Cardiac muscle cell (in vitro differentiated cells and primary cell): ENCODE measurements around the gene EIF3K. TPM values are rescaled to one million over a fixed set of nuclear protein-coding genes. Genes with fewer than 3 reads are reported as not detected.

Experiments
- DNase-seq, 2 donors: peaks; one replicate each; pipeline versions ENCODE4 v3.0.0 to v3.0.0-alpha.2; 2010 to 2017; ENCODE audit warnings: low read depth in 1 of 2, low spot score in 1 of 2
- H3K27ac ChIP-seq: fragments of 200-600 bp; sonication (generic); 2 replicates; pipeline ENCODE4 v1.5.1; 2016
- H3K27me3 ChIP-seq: fragments of 200-600 bp; sonication (generic); 2 replicates; pipeline ENCODE4 v1.6.0; 2016; ENCODE audit warnings: control low read depth
- H3K36me3 ChIP-seq: fragments of 200-600 bp; sonication (generic); 2 replicates; pipeline ENCODE4 v1.5.1; 2016; ENCODE audit warnings: control low read depth
- H3K4me1 ChIP-seq: fragments of 200-600 bp; sonication (generic); 2 replicates; pipeline ENCODE4 v1.8.1; 2017; ENCODE audit warnings: low read depth, mild to moderate bottlenecking, mixed run types
- H3K4me3 ChIP-seq: fragments of 200-600 bp; sonication (generic); 2 replicates; pipeline ENCODE4 v1.5.1; 2016; ENCODE audit warnings: mild to moderate bottlenecking
- H3K9me3 ChIP-seq: fragments of 200-600 bp; sonication (generic); 2 replicates; pipeline ENCODE4 v1.5.1; 2017; ENCODE audit warnings: low read depth, mild to moderate bottlenecking, control low read depth
- polyA plus RNA-seq: library from polyadenylated mRNA; unstranded; fragments of >200 nt; fragmentation: Nextera tagmentation; extraction: Ambion mirVana; gene quantifications from 2 replicates; pipeline ENCODE4 v1.2.1, GENCODE V29; 2016
- total RNA-seq: library from RNA; depleted of rRNA; stranded (reverse); fragments of >200 nt; gene quantifications from 2 replicates; pipeline ENCODE4 v1.2.3, GENCODE V29; 2016
- TF ChIP-seq, protein P1 (sequence below): IDR thresholded peaks from 2 replicates; pipeline ENCODE4 v1.5.1; 2012; ENCODE audit warnings: low read depth, mild to moderate bottlenecking, low read length

EIF3K gene
- total and polyA plus RNA-seq, 2 experiments from 2014 or later: 455 to 504 TPM

DNA sequence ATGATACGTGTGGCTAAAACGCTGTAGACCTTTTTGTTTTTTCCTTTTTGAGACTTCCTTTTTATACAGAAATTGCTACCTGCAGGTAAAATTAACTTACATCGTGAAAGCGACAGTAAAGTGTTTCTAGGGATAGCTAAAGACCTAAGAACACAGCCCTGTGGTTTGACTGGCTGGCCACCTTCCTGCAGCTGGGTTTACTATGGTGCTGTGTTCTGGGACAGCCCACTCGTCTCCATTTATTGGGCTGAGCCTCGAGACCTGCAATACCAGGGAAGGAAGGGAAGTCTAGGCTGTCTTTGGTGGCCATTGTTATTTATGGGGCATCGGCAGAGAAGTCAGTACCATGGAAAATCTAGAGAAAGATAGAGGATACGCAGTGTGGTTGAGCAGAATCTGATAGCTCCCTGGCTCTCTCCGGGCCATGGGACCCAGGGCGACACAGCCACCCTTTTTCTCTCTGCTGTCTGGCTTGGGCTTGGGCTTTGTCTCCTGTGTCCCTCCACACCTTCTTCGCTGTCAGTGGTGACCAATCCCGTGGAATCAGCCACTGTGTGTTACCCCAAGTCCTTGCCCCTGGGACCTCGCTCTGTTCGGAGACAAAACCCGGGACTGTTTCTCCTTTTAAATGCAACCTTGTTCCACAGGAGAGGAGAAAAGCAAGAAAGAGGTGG is 59.4 kb downstream of the EIF3K start:
- no peaks in the 10 kb centered on the region for H3K9me3 ChIP-seq
- peaks cover 36% of the 10 kb centered on the region for H3K4me1 ChIP-seq
- no peaks in the 10 kb centered on the region for H3K27me3 ChIP-seq
- no peak overlapping the region for H3K4me3 ChIP-seq
- H3K27ac ChIP-seq: peak overlapping the region; percentile 67
- H3K36me3 ChIP-seq: no peaks in the 10 kb centered on the region
- DNase-seq: no peak
- TF ChIP-seq, protein P1, sequence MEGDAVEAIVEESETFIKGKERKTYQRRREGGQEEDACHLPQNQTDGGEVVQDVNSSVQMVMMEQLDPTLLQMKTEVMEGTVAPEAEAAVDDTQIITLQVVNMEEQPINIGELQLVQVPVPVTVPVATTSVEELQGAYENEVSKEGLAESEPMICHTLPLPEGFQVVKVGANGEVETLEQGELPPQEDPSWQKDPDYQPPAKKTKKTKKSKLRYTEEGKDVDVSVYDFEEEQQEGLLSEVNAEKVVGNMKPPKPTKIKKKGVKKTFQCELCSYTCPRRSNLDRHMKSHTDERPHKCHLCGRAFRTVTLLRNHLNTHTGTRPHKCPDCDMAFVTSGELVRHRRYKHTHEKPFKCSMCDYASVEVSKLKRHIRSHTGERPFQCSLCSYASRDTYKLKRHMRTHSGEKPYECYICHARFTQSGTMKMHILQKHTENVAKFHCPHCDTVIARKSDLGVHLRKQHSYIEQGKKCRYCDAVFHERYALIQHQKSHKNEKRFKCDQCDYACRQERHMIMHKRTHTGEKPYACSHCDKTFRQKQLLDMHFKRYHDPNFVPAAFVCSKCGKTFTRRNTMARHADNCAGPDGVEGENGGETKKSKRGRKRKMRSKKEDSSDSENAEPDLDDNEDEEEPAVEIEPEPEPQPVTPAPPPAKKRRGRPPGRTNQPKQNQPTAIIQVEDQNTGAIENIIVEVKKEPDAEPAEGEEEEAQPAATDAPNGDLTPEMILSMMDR: no peak

DNA sequence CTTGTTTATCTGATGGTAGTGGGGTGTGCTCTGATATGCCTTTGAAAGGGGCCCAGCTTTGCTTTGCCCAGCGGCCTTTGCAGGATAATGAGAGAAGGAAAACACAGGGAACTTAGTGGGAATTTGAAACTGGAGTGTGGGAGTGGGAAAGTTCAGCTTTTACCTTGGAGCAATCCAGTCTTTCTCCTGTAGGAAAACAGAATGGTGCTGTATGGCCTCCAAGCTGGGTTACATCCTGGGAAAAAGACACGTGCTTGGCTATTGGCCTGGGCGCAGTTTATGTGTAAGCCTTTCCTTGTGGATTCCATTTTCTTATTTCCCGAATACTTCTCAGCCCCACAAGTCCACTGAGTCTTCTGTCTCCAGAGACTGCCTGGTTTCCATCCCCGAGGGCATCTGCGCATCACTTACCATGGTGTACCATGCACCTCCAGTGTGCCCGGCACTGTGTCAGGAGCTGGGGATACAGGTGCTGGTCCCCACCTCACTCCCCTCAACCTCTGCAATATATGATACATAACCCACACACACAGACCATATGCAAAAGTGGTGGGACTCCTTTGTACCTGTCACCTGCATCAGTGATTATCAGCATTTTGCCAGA is 60.0 kb downstream of the EIF3K start:
- H3K36me3 ChIP-seq: no peaks in the 10 kb centered on the region
- TF ChIP-seq, protein P1: no peak
- H3K9me3 ChIP-seq: no peaks in the 10 kb centered on the region
- peaks cover 39% of the 10 kb centered on the region for H3K4me1 ChIP-seq
- H3K27ac ChIP-seq: peak overlapping the region; percentile 67
- H3K4me3 ChIP-seq: no peak overlapping the region
- no peaks in the 10 kb centered on the region for H3K27me3 ChIP-seq
- DNase-seq: no peak

DNA sequence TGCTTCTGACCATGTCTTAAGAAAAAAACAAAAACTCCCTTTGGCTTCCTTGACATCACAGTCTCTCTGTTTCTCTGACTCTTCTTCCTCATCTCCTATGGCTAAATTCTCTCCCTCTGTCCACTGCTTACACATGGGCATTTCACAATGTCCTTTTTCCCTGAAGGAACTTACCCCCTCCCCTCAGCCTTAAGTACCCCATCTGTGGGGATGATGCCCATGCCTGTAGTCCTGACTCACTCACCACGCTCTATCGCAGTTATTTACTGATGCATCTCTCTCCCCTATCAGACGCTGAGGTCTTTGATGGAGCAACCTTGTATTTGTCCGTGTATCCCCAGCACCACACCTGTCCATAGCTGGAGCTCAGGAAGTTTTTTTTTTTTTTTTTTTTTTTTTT is 60.9 kb downstream of the EIF3K start:
- TF ChIP-seq, protein P1: no peak
- peaks cover 39% of the 10 kb centered on the region for H3K4me1 ChIP-seq
- H3K4me3 ChIP-seq: no peak overlapping the region
- H3K9me3 ChIP-seq: no peaks in the 10 kb centered on the region
- H3K36me3 ChIP-seq: no peaks in the 10 kb centered on the region
- H3K27ac ChIP-seq: peak overlapping the region; percentile 25
- no peak for DNase-seq
- no peaks in the 10 kb centered on the region for H3K27me3 ChIP-seq

DNA sequence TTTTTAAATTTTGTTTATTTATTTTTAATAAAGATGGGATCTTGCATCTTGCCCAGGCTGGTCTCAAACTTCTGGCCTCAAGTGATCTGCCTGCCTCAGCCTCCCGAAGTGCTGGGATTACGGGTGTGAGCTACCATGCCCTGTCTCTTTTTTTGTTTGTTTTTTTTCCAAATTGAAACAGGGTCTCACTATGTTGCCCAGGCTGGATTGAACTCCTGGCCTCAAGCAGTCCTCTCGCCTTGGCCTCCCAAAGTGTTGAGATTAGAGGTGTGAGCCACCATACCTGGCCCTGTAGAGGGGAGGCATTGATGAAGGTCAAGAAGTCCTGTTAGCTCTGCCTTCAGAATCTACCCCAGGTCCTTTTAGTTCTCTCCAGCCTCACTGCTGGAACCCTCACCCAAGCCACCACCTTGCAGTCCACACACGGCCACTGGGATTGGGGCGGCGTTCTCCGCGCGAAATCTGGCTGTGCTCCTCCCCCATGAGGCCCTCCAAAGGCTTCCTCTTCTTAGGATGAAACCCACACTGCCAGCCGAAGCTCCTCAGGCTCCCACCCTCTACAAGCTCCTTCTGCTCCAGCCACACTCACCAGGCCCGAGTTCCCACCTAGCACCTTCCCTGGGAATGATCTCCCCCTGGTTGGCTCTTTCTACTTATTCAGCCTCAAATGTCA is 63.3 kb downstream of the EIF3K start:
- Histone ChIP-seq H3K4me3 (no peak overlapping the region), H3K4me1 (peaks cover 43% of the 10 kb centered on the region)
- TF ChIP-seq, protein P1: no peak

DNA sequence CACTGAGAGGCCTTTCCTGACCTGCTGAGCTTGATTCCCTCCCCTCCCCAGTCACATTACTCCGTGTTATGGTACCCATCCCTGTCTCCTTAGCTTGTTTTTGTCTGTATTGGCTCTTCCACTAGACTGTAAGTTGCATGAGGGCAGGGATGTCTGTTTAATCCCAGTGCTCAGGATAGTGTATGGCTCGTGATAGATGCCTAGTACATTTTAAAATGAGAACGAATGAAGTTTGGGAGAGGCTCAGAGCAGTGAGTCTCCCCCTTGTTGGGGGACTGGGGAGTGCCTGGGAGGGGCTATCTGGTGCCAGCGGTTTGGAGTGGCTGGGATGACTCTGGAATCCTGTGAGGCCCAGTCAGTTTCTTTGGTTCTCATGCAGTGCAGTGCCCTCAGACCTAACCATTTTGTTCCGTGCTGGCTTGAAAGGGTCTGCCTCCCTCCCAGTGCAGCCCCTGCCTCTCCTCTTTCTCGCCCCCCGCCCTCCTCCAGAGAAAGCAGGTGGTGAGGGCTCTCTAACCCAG is 63.9 kb downstream of the EIF3K start:
- Histone ChIP-seq H3K4me3 (no peak overlapping the region), H3K4me1 (peaks cover 43% of the 10 kb centered on the region)

More for the DNA sequence above, 63.3 kb downstream of the EIF3K start:
- H3K9me3 ChIP-seq: no peaks in the 10 kb centered on the region
- DNase-seq: no peak
- no peaks in the 10 kb centered on the region for H3K27me3 ChIP-seq
- peak overlapping the region; percentile 96 for H3K27ac ChIP-seq
- no peaks in the 10 kb centered on the region for H3K36me3 ChIP-seq

More for the DNA sequence above, 63.9 kb downstream of the EIF3K start:
- Histone ChIP-seq H3K36me3 (no peaks in the 10 kb centered on the region), H3K27me3 (no peaks in the 10 kb centered on the region), H3K9me3 (no peaks in the 10 kb centered on the region), H3K27ac (peak overlapping the region; percentile 96)
- TF ChIP-seq, protein P1: no peak
- no peak for DNase-seq
